ENCODE measurements around the gene AHI1. TPM values are rescaled to one million over a fixed set of nuclear protein-coding genes. Genes with fewer than 3 reads are reported as not detected.

The AHI1 gene
- total RNA-seq, 1 donor from 2014 or later: 23.2 TPM

GRCh38 chr6:135481783-135482369, 15.7 kb downstream of the AHI1 start:
- DNase-seq (ENCODE audit: extremely low spot score, unreplicated experiment): no peak
- H3K36me3 Mint-ChIP-seq: peaks cover 63% of the 10 kb centered on the region

DNA sequence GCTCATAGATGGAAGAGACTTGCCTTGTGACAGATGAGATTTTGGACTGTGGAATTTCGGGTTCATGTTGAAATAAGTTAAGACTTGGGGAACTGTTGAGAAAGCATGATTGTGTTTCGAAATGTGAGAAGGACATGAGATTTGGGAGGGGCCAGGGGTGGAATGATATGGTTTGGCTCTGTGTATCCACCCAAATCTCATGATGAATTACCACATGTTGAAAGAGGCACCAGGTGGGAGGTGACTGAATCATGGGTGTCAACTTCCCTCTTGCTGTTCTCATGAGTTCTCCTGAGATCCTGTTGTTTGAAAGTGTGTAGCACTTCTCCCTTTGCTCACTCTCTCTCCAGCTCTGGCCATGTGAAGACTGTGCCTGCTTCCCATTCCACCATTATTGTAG, 17.9 kb downstream of the AHI1 start:
- peaks cover 2% of the 10 kb centered on the region for H3K4me1 Mint-ChIP-seq (ENCODE audit: unreplicated experiment)
- no peak for TF ChIP-seq CTCF (conservative IDR thresholded peaks at IDR 0.05)
- no peaks in the 10 kb centered on the region for H3K27me3 Mint-ChIP-seq
- no peak for DNase-seq (ENCODE audit: extremely low spot score, unreplicated experiment)
- H3K36me3 Mint-ChIP-seq: peaks cover 58% of the 10 kb centered on the region
- H3K4me3 Mint-ChIP-seq: no peak overlapping the region
- H3K9me3 Mint-ChIP-seq: peaks cover 18% of the 10 kb centered on the region
- H3K27ac Mint-ChIP-seq: no peak overlapping the region

More at GRCh38 chr6:135481783-135482369, 15.7 kb downstream of the AHI1 start:
- no peak for TF ChIP-seq CTCF (conservative IDR thresholded peaks at IDR 0.05)
- Mint-ChIP-seq H3K27me3 (no peaks in the 10 kb centered on the region), H3K9me3 (peaks cover 18% of the 10 kb centered on the region), H3K4me1 (ENCODE audit: unreplicated experiment) (no peaks in the 10 kb centered on the region), H3K4me3 (no peak overlapping the region), H3K27ac (no peak overlapping the region)

GRCh38 chr6:135478626-135479025, 18.9 kb downstream of the AHI1 start:
- H3K9me3 Mint-ChIP-seq: peaks cover 18% of the 10 kb centered on the region
- H3K4me1 Mint-ChIP-seq (ENCODE audit: unreplicated experiment): peaks cover 4% of the 10 kb centered on the region
- no peaks in the 10 kb centered on the region for H3K27me3 Mint-ChIP-seq
- TF ChIP-seq CTCF (conservative IDR thresholded peaks at IDR 0.05): no peak
- H3K27ac Mint-ChIP-seq: no peak overlapping the region
- DNase-seq (ENCODE audit: extremely low spot score, unreplicated experiment): no peak
- H3K36me3 Mint-ChIP-seq: peaks cover 50% of the 10 kb centered on the region
- H3K4me3 Mint-ChIP-seq: no peak overlapping the region

- no peak for TF ChIP-seq CTCF (conservative IDR thresholded peaks at IDR 0.05)
- peaks cover 4% of the 10 kb centered on the region for H3K4me1 Mint-ChIP-seq (ENCODE audit: unreplicated experiment)
- no peak overlapping the region for H3K4me3 Mint-ChIP-seq
- DNase-seq (ENCODE audit: extremely low spot score, unreplicated experiment): no peak
- no peak overlapping the region for H3K27ac Mint-ChIP-seq
- peaks cover 22% of the 10 kb centered on the region for H3K9me3 Mint-ChIP-seq
- H3K27me3 Mint-ChIP-seq: no peaks in the 10 kb centered on the region
- peaks cover 36% of the 10 kb centered on the region for H3K36me3 Mint-ChIP-seq
Observed at GRCh38 chr6:135475292-135475886, 22.2 kb downstream of the AHI1 start.

- Mint-ChIP-seq H3K4me1 (ENCODE audit: unreplicated experiment) (peaks cover 4% of the 10 kb centered on the region), H3K4me3 (no peak overlapping the region), H3K27me3 (no peaks in the 10 kb centered on the region), H3K36me3 (peaks cover 36% of the 10 kb centered on the region), H3K9me3 (peaks cover 16% of the 10 kb centered on the region), H3K27ac (no peak overlapping the region)
- no peak for TF ChIP-seq CTCF (conservative IDR thresholded peaks at IDR 0.05)
- no peak for DNase-seq (ENCODE audit: extremely low spot score, unreplicated experiment)
Observed at GRCh38 chr6:135474362-135474761, 23.2 kb downstream of the AHI1 start.
